DMS53 treated with DMSO at 0.1 percent for 48 hours (cell line): Measurements from ENCODE around the gene MMAB.

Source experiments
- DNase-seq: peaks from one replicate; lab custom pipeline; 2025; ENCODE audit not compliant: unreplicated experiment; lab: John Stamatoyannopoulos, UW

Gene MMAB

DNA sequence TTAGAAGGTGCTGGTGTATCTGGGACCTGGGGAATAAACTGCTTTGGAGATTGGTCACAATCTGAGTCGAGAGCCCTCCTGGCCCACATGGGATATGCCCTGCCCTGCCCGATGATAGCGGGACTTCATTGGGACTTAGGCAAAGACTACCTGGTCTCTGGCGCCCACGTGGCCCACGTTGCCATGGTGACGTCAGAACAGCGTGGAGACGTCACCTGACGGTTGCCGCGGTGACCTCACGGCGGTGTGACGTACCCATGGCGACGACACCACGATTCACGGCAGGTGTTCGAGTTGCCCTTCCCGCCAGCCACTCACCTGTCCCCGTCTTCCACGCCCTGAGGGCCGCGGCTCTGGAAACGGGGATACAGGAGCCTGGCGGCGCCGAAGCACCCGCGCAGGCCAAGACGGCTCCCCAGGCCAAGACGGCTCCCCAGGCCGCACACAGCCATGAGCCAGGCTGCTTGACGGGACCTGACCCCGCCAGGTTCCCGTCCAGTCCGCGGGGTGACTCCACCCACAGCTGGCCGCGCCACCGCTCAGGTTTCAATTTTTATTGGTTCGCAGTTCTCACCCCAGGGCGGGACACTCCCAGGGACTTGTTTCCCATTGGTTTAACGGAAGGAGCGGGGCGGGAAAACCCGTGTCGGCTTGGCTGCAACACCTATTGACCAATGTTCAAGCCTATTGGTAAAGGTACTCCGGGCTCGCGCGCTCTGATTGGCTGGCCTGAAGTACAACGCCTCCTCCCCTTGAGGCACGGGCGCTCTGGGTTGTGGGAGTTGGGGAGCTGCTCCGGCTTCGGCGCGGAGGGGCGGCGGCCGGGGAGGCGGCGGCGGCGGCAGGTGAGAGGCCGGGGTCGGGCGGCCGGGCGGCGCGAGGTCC lies at the start of gene MMAB, which contains the start of gene MVK:
TSS of gene MMAB (minus strand) at position 476 of the 885 bp plus-strand sequence. CDS start at position 452, 24 bp downstream.
TSS of gene MVK (plus strand) at position 766 of the 885 bp plus-strand sequence. CDS start 1,029 bp downstream, outside the sequence.
- DNase-seq: peak; percentile 99

DNA sequence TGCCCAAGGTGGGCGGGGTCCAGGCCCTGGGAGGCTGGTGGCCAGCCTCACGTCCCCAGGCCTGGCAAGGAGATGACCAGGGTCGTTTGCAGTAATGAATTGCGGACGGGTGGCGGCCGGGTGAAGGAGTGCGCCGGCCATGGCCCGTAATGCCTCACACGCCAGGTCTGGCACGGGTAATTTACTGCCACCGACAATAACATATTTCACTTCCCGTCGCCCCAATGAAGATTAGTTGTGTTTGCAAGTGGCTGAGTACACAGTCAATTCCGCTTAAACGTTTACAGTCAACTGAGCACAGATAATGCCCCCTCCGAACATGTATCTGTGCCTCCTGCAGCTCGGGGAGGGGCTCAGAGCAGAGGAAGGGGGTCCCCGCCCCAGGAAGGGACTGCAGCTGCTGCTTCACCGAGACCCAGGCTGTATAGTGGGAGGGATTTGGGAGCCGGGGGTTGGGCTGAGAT lies 48.6 kb upstream of the MMAB start:
- DNase-seq: peak; percentile 51

DNA sequence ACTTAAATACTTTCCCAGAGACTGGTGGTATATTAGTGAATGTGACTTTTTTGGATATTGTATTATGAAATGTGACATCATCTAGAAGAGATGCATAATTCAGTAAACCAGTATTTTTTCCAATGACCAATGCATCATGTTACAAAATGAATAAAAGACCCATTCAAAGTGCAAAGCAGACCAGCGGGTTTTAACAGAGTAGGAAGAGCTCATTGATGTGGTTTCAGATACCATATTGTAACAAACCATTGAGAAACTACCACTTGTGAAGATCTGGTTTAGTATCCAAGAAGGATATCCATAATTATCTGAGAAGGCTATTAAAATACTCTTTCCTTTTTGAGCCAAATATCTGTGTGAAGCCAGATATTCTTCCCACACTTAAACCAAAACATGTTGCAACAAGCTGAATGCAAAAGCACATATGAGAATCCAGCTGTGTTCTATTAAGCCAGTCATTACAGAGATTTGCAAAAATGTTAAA lies 47.9 kb upstream of the MMAB start:
- DNase-seq: no peak

DNA sequence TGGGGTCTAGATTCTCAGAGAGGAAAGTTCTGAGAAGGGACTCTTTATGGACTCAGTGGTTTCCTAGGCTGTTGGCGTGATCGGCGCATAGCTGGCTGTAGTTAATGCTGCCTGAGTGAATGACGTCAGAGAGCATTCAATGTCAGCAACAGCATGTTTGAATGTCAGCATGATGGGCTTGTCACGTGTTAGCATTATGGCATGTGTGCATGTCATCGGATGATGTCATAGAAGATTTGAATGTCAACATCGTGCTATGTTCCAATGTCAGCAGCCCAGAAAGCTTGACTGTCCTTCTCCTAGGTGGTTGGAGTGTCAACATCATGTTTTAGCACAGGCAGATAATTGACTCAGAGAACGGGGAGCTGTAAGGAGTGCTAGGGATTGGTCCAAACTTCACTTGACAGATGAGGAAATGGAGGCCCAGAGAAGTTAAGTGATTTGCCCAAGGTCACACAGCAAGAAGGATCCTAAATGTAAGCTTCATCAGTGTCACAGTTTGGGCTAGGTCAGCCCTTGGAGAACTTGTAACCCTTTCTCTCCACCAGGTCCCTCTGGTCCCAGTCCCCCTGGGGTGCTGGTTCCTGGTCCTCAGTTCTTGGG lies 45.8 kb upstream of the MMAB start:
- DNase-seq: no peak

DNA sequence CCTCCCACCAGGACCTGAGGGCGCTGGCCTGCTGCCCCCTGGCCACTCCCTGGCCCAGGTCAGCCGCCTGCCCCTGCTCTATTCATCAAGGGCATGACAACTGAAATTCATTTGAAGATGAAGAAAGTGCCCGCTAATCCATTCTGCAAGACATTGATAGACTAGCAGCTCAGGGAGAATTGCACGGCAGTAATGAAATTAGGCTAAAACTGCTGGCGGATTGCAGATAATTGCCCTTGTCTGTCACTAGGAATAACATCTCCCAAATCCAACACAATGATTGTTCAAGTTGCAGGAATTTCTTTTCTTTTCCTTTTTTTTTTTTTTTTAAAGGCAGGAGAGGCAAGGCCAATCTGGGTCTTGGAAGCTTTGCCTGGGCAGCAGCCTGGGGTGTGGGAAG lies 44.8 kb upstream of the MMAB start:
- no peak for DNase-seq

DNA sequence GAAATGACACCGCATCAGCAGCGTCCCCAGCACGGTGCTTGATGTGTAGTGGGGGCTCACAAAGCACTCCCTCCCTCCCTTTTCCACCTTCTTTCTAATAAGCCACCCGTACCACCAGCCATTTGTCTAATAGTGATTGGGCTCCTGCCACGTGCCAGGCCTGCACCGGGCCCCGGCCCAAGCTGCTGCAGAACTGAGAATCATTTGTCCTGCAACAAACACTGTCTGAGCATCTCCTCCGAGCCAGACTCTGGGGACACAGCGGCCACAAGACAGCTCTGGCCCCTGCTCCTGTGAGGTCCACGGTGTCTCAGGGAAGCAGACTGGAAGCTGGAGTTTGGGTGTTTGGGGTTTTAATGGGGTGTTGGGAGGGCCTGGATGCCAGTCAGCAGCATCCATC lies 44.2 kb upstream of the MMAB start:
- DNase-seq: no peak

DNA sequence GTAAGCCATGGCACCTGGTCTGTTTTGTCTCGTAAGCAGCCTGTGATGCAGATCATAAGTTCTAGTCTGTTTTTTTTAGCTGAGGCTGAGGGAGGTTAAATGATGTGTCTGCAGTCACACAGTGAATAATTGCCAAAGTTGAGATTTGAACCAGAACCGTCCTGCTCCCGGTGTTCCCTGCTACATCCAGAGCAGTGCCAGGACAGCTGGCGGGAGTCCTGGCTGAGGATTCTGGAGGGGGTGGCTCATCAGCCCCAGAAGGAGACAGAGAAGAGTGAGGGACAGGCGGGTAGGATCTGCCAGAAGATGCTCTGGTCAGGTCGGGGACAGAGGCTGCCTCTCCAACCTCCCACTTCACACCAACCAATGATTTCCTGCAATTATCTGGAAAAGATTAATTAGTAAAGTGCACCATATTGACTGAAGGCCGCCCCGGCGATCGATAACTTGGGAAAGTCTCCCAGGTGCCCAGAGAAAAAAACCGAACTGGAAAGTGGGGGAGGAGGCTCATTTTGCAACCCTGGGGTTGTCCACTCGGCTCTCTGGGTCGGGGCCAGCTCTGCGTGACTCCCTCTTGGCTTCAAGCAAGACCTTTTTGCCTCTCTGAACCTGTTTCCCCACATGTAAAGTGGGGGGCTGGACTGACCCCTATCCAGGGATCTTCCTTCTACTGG lies 42.4 kb upstream of the MMAB start:
- DNase-seq: no peak

DNA sequence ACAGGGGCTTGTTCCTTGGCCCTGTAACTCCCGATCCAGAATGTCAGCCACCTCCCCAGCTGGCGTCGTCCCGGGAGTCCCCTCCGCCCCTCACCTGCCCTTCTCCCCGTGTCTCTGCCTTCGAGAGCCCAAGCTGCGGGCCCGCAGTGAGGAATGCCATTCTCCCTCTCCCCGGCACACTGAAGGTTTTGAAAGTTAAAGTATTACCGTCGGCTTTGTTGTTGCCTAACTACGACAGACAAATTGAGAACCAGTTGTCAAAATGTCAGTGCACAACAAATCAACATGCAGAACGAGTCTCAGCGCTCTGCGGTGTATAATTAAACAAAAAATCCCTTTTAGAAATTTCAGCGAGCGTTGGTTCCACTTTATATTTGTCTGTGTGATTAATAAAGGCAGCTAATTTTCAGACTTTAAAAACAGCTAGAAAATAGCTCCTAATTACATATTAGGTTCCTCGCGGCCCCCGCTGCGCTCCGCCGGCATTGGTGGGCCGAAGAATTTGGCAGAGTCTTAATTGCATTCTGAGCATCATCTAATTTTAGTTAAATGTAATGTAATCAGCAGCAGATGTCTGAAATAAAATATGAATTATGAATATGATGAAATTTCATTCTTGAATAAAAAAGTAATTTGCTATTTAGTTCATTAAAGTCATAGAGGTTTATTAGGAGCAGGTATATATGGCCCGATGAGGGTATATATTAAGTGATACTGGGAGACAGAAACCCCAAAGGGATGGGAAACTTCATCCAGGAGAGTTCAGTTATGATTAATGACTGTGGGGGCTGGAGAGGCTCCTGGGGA lies 40.5 kb upstream of the MMAB start:
- DNase-seq: no peak

DNA sequence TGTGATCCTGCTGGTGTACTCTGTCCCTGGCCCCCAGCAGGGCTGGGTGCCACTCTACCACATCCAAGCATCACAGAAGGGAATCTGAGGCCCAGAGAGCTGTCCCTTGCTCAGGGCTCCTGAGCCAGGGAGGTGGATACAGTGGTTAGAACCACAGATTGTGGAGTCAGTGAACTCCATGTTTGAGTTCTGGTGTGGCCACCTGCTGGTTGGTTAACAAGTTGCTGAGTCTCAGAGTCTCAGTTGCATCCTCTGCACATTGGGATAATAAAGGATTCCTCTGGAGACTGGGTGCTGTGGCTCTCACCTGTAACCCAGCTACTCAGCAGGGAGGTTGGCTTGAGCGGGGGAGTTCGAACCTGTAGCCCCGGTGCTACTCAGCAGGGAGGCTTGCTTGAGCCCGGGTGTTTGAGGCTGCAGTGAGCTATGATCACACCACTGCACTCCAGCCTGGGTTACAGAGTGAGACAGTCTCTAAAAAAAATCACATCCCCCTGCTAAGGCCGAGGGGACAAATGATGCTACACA lies 39.7 kb upstream of the MMAB start:
- DNase-seq: peak; percentile 33

DNA sequence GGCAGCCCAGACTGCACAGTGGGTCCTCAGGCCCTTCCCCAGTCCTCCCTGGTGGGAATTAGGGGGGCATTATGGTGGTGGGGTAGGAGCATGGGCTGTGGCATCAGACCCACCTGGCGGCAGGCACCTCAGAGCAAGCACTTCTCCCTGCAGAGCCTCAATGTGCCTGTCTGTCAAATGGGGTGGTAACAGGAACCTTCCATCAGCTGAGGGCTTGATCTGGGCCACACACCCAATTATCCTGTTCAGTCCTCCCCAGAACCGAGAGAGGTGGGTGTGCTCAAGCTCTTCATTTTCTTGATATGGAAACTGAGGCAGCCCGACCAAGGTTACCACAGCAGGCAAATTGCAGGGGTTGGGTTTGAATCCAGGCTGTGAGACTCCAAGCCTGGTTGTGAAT lies 38.7 kb upstream of the MMAB start:
- DNase-seq: no peak

DNA sequence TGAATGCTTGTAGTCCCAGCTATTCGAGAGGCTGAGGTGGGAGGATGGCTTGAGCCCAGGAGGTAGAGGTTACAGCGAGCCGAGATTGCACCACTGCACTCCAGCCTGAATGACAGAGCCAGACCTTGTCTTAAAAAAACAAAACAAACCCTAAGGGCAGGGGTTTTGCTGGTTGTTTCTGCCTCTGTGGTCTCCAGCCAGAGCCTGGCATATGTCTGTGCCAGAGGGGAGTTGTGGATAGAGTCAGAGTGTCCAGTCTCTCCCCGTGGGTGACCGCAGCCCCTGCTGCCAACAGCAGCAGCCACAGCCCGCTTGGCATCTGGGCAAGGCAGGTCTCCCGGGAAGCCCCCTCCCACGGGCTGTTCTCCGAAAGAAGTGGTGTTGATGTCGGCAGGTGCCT lies 37.9 kb upstream of the MMAB start:
- no peak for DNase-seq

DNA sequence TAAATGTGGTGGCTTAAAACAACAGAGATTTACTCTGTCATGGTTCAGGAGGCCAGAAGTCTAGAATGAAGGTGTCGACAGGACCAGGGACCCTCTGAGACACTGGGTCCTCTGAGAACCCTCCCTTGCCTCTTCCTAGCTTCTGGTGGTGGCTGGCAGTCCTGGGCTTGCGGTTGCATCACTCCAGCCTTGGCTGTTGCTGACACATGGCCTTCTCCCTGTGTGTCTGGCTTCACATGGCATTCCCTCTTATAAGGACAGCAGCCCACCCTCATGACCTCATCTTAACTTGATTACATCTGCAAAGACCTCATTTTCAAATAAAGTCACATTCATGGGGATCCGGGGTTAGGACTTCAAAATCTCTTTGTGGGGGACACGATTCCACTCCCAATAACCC lies 37.2 kb upstream of the MMAB start:
- no peak for DNase-seq

DNA sequence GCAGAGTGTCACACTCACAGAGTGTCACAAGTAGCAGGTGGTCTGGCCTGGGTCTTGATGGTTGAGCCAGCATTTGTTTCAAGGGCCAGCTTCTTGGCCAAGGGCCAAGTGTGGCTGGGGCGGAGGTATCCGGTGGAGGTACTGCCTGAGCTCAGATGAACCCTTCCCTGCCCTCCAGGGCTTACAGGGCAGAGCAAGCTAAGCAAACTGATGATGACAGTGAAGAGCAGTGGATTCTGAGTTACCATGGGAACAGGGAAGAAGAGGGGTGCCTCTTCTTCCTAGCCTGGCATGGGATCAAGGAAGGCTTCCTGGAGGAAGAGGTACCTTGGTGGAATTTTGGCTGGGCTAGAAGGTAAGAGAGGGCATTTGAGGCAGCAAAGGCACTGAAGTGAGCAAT lies 36.0 kb upstream of the MMAB start:
- DNase-seq: no peak

DNA sequence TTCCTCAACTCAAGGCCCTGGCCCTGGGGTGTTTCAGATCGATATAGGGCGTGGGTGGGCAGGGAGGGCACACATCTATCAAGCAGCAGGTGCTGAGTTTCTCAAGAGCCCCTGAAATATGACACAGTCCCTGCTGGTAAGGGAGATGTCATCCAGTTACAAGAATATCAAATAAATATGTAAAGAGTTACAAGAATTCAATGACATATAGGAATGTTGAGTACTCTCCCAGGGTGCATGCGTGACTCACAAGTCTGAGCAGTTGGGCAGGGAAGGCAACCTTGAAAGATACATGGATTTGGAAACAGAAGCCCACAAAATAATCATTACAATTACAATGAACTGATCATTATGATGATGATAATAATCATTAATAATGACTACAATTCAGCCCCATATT lies 35.5 kb upstream of the MMAB start:
- no peak for DNase-seq

DNA sequence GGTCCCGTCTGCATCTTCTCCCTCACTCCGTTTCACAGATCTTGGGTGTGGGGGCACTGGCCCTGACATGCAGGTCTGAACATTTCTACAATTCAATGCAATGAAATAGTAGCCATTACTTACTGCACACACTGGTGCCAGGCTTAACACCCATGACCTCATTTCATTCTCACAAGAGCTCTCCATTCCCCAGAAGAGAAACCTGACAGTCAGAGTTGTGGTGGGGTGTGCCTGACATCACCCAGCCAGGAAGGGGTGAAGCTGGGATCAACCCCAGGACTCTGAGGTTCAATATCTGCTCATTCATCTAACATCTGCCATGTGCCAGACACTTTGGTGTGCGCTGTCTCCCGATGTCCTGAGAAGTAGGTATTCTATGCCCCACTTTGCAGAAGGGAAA lies 35.0 kb upstream of the MMAB start:
- DNase-seq: no peak

DNA sequence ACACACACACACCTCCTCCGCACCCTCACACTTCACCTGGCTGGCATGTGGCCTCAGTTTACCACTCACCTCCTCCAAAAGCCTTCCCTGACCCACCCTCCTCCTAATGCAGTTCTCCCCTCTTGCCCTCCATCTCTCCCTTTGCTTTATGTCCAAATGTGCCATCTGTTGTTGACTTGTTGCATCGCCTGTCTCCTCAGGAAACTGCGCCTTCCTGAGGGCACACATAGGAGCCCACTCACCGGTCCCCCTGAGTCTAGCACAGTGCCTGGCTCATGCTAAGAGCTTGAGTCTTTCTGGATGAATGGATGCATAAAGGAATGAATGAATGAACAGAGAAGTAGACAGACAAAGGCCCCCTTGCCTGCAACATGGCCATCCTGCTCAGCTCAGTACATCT lies 34.3 kb upstream of the MMAB start:
- DNase-seq: no peak

DNA sequence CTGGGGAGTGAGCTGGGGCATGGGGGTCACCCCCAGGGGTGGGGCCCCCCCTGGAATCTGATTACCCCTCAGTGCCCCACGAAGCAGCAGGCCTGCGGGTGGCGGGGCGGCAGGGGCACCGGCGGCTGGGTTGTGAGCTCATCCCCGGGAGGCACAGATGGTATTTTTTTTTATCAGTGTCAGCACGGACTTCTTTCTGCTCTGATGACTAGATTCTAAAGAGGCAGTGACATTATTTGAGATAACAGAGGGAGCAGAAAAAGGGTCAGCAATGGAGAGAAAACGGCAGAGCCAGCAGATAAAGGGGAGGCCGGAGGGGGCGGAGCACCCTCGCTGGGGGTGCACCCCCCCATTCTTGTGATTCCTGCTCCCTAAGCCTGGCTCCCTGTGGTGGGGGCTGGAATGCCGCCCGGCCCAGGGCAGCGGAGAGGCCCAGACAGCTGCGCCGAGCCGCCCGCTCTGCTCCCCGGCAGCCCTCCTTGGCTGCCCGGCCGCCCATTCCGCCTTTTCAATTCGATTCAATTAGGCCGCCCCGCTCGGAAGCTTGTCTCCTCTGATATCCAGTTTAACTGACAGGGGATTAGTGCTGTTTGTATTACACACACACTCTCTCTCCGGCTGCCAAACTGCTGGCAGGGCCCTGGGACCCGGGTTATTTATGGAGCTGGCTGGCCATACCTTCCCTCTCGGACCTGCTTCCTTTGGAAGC lies 33.2 kb upstream of the MMAB start:
- DNase-seq: peak; percentile 67

DNA sequence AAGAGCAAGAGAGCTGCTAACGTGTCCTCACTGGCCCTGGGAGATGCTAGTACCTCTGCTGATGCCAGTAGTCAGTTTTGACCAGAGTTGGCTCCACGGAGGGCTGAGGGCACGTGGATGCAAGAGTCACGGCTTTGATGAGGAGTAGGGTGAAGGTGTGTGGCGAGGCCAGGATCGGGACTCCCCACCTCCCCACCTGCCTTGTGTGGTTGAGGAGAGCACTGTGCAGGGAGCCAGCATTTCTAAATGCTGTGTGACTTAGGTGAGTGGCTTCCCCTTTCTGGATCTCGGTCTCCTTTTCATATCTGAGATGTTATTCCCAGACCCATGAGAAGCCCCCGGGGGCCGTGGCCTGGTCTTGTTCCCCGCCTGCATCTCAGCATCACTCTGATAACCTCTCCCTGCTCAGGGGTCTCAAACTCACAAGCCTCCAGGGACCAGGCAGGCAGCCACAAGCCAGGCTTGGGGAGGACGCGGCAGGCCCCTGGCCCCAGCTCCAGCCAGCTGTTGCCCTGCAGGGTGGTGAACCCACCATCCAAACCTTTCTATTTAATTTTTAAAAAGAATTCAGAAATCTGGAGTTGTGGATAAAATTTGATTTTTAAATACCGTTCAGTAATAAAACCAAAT lies 32.4 kb upstream of the MMAB start:
- DNase-seq: no peak

DNA sequence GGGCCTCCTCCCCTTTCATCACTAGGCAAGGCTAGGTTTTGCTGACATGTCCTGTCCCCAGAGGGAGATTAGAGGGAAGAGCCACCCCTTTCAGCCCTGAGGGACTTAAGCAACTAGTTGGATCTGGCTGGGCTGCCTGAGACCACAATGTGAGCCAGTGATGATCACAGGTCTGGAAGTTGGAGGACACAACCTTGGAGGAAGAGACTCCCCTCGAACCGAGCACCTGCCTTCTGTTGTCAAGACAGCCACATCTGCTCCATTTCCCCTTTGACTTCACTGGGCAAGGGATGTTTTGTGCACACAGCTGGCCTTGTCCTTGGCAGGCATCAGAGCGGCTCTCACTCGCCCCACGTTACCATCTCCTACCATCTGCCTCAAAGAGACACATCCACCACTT lies 31.7 kb upstream of the MMAB start:
- no peak for DNase-seq
